Measurements from ENCODE around the gene NDST1. TPM values are rescaled to one million over a fixed set of nuclear protein-coding genes. Genes with fewer than 3 reads are reported as not detected.

Gene NDST1
- polyA plus RNA-seq, 1 of the 3 experiments (the other 2 are of a cell fraction): 29.2 TPM

DNA sequence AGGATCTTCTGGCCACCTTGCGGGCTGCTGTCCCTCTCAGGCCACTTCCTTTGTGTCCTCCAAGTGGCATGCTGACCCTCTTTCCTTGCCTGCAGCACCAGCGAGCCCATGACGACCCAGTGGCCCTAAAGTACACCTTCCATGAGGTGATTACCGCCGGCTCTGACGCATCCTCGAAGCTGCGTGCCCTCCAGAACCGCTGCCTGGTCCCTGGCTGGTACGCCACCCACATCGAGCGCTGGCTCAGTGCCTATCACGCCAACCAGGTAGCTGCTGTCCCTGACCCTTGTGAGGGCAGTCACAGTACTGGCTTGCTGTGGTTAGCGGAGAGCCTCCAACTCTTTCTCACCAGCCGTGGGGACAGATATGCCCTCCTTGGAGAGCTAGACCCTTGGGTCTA lies 40.2 kb downstream of the NDST1 start:
- Histone ChIP-seq H2AFZ (ENCODE audit: low read depth) (no peak overlapping the region), H3K4me1 (ENCODE audit: control insufficient read depth in 1 of 2, insufficient read depth in 2 of 2, low read depth in 1 of 2, low read length in 1 of 2) (peaks cover 0 to 15% of the 10 kb centered on the region in 2 experiments; a peak in 2 of 4 replicates), H3K9me3 (no peaks in the 10 kb centered on the region), H3K9ac (no peak overlapping the region), H3F3A (replicated peaks; ENCODE audit: insufficient read depth) (peaks cover 13% of the 10 kb centered on the region), H3K79me2 (ENCODE audit: insufficient read depth) (no peaks in the 10 kb centered on the region), H3K27ac (ENCODE audit: low read depth in 2 of 2, low read length in 1 of 2) (no peak overlapping the region), H3K27me3 (ENCODE audit: insufficient read depth) (no peaks in the 10 kb centered on the region), H4K20me1 (ENCODE audit: insufficient read depth) (no peaks in the 10 kb centered on the region), H3K9me2 (no peaks in the 10 kb centered on the region), H3K4me3 (ENCODE audit: low read depth in 2 of 2, low read length in 1 of 2) (no peak overlapping the region), H3K4me2 (no peak overlapping the region), H3K36me3 (replicated peaks in 1 of 2; ENCODE audit: control insufficient read depth in 1 of 2, insufficient read depth in 2 of 2, low read length in 1 of 2) (peaks cover 42 to 57% of the 10 kb centered on the region in 2 experiments)
- DNase-seq: no peak
- POLR2A ChIA-PET: no interaction called here
- no peak for TF ChIP-seq EZH2phosphoT487 (IDR thresholded peaks at IDR 0.05; ENCODE audit: borderline replicate concordance, low read depth)
- TF ChIP-seq, protein P1, sequence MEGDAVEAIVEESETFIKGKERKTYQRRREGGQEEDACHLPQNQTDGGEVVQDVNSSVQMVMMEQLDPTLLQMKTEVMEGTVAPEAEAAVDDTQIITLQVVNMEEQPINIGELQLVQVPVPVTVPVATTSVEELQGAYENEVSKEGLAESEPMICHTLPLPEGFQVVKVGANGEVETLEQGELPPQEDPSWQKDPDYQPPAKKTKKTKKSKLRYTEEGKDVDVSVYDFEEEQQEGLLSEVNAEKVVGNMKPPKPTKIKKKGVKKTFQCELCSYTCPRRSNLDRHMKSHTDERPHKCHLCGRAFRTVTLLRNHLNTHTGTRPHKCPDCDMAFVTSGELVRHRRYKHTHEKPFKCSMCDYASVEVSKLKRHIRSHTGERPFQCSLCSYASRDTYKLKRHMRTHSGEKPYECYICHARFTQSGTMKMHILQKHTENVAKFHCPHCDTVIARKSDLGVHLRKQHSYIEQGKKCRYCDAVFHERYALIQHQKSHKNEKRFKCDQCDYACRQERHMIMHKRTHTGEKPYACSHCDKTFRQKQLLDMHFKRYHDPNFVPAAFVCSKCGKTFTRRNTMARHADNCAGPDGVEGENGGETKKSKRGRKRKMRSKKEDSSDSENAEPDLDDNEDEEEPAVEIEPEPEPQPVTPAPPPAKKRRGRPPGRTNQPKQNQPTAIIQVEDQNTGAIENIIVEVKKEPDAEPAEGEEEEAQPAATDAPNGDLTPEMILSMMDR (IDR thresholded peaks at IDR 0.05): no peak
- TF ChIP-seq NFIC (IDR thresholded peaks at IDR 0.05; ENCODE audit: borderline replicate concordance): no peak
- no peak for TF ChIP-seq RFX5 (IDR thresholded peaks at IDR 0.05; ENCODE audit: low read length)
- CTCF ChIA-PET: interaction anchor here (0.8 to 1.6 kb wide), 5 partner anchors 13 to 105 kb away, joined by 3 to 8 read pairs (median 4); no protein-coding TSS in a partner anchor
- 94% methylated on average over 15 of the region's 15 CpGs for WGBS (ENCODE audit: low lambda C conversion rate)

DNA sequence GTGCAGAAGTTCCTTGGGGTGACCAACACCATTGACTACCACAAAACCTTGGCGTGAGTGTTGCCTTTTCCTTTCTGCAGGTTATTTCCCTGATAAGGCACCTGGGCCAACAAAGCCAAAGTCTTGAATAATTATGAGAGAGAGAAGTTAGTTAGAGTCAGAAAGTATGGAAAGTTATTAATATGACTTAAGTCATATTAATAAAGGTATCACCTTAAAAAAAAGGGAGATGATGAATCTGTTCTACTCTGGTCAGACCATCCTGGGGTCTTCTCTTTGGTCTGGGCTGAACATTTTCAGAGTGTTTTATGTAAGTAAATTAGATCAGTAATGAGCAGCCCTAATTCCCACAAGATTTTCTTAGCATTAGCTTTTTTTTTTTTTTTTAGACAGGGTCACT lies 41.8 kb downstream of the NDST1 start:
- no peaks in the 10 kb centered on the region for H4K20me1 ChIP-seq (ENCODE audit: insufficient read depth)
- H3K4me1 ChIP-seq (ENCODE audit: control insufficient read depth in 1 of 2, insufficient read depth in 2 of 2, low read depth in 1 of 2, low read length in 1 of 2): peaks cover 0 to 15% of the 10 kb centered on the region in 2 experiments; a peak in 2 of 4 replicates
- H3K27ac ChIP-seq (ENCODE audit: low read depth in 2 of 2, low read length in 1 of 2): no peak overlapping the region
- WGBS (ENCODE audit: low lambda C conversion rate): 100% methylated on average over 1 of the region's 1 CpG
- CTCF ChIA-PET: interaction anchor here (1.3 kb wide), 1 partner anchor 297 kb away, joined by 3 read pairs; no protein-coding TSS in a partner anchor
- no peak overlapping the region for H3K4me3 ChIP-seq (ENCODE audit: low read depth in 2 of 2, low read length in 1 of 2)
- peaks cover 32 to 64% of the 10 kb centered on the region in 2 experiments for H3K36me3 ChIP-seq (replicated peaks in 1 of 2; ENCODE audit: control insufficient read depth in 1 of 2, insufficient read depth in 2 of 2, low read length in 1 of 2)
- POLR2A ChIA-PET: interaction anchor here (0.6 kb wide), 1 partner anchor 232 kb away, joined by 5 read pairs; no protein-coding TSS in a partner anchor
- no peaks in the 10 kb centered on the region for H3K79me2 ChIP-seq (ENCODE audit: insufficient read depth)
- H3K9me3 ChIP-seq: no peaks in the 10 kb centered on the region
- TF ChIP-seq, protein P2, sequence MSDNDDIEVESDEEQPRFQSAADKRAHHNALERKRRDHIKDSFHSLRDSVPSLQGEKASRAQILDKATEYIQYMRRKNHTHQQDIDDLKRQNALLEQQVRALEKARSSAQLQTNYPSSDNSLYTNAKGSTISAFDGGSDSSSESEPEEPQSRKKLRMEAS (IDR thresholded peaks at IDR 0.05; ENCODE audit: low read depth): no peak
- no peak for TF ChIP-seq MXI1 (IDR thresholded peaks at IDR 0.05; ENCODE audit: low read depth, low read length)
- TF ChIP-seq MEF2A (IDR thresholded peaks at IDR 0.05; ENCODE audit: borderline replicate concordance, low read depth): no peak
- TF ChIP-seq JUND (IDR thresholded peaks at IDR 0.05): no peak
- no peak for TF ChIP-seq EP300 (IDR thresholded peaks at IDR 0.05; ENCODE audit: borderline replicate concordance in 1 of 2, low read depth in 1 of 2, low read length in 1 of 2)
- no peak for TF ChIP-seq NFIC (IDR thresholded peaks at IDR 0.05; ENCODE audit: borderline replicate concordance)
- TF ChIP-seq FOXJ3 (CRISPR knock-in tag; IDR thresholded peaks at IDR 0.05): no peak
- no peak for TF ChIP-seq SMC3 (IDR thresholded peaks at IDR 0.05; ENCODE audit: low read depth, low read length)
- TF ChIP-seq, protein P3, sequence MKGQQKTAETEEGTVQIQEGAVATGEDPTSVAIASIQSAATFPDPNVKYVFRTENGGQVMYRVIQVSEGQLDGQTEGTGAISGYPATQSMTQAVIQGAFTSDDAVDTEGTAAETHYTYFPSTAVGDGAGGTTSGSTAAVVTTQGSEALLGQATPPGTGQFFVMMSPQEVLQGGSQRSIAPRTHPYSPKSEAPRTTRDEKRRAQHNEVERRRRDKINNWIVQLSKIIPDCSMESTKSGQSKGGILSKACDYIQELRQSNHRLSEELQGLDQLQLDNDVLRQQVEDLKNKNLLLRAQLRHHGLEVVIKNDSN (IDR thresholded peaks at IDR 0.05; ENCODE audit: borderline replicate concordance, low read depth): no peak
- no peak for TF ChIP-seq SIN3A (IDR thresholded peaks at IDR 0.05; ENCODE audit: borderline replicate concordance, low read depth, low read length)
- H3K9ac ChIP-seq: no peak overlapping the region
- H3K9me2 ChIP-seq: no peaks in the 10 kb centered on the region
- no peaks in the 10 kb centered on the region for H3K27me3 ChIP-seq (ENCODE audit: insufficient read depth)
- peaks cover 8% of the 10 kb centered on the region for H3F3A ChIP-seq (replicated peaks; ENCODE audit: insufficient read depth)
- DNase-seq: no peak
- no peak overlapping the region for H3K4me2 ChIP-seq
- H2AFZ ChIP-seq (ENCODE audit: low read depth): no peak overlapping the region
